Measurements from ENCODE around the gene RMDN2.
"Not testable (repeated sequence)": the region's sequence is repeated elsewhere in the genome, so short reads cannot be mapped to it uniquely, and the experiment has no call there.

Gene RMDN2

DNA sequence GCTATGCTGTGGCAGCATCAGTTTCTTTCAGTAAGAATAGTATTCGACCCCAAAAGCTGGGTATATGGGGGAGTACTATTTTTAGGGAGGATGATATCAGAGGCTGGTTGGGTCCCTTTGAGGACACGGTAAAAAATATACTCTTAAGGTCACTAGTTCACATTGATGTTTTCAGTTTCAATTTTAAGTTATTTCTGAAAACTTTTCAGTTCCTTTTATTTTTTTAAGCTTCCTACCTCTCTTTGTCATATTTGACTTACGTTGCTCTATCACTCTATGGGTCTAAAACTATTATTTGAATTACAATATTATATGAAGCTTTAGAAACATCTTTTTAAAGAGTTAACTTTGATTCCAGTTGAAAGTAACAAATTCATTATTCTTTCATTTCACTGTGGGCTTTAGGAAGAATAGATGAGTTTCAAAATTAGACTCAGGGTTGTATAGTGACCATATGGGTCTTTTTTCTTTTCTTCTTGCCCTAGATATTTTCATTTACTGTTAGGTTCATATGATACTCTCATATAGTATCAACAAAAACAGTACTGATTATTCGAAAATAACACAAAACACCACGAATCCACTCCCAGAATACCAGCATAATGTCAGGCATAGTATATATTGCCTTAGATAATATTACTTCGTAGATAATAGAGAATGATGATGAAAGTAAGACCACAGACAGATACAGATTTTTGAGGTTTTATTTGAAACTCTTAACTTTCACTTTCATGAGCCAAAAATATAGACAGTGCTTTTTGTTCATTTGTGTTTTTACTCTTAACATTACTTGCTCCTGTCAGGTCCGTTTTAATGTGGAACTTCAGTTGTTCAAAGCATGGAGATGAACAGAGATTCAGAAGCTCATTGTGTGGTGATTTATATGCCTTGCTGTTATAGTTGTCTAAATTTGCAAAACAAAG lies 9.8 kb downstream of the RMDN2 start:
- DNase-seq (ENCODE audit: low read depth): no peak

DNA sequence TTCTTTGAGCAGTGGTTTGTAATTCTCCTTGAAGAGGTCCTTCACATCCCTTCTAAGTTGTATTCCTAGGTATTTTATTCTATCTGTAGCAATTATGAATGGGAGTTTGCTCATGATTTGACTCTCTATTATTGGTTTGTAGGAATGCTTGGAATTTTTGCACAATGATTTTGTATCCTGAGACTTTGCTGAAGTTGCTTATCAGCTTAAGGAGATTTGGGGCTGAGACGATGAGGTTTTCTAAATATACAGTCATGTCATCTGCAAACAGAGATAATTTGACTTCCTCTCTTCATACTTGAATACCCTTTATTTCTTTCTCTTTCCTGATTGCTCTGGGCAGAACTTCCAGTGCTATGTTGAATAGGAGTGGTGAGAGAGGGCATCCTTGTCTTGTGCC lies 12.5 kb downstream of the RMDN2 start:
- DNase-seq (ENCODE audit: low read depth): not testable (repeated sequence)

DNA sequence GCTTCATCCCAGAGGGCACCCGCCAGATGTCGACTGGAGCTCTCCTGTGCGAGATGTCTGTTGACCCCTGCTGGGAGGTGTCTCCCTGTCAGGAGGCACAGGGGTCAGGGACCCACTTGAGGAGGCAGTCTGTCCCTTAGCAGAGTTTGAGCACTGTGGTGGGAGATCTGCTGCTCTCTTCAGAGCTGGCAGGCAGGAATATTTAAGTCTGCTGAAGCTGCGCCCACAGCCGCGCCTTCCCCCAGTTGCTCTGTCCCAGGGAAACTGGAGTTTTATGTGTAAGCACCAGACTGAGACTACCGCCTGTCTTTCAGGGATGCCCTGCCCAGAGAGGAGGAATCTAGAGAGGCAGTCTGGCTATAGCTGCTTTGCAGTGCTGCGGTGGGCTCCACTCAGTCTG lies 16.2 kb downstream of the RMDN2 start:
- DNase-seq (ENCODE audit: low read depth): not testable (repeated sequence)

DNA sequence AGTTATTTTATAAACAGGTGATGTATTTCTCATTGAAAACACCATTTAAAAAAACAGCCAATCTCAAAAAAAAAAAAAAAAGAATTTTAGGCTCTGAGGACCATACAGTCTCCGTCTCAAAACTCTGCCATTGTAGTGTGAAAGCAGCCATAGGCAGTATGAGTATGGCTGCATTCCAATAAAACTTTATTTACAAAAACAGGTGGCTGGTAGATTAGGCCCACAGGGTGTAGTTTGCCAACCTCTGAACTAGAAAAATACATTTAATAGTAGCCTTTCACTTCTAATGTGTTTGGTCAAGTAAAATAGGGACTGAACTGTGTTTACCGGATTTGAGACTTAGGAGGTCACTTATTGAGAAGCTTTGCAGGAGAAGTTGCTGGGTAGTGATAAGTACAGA lies 19.2 kb downstream of the RMDN2 start:
- DNase-seq (ENCODE audit: low read depth): no peak

DNA sequence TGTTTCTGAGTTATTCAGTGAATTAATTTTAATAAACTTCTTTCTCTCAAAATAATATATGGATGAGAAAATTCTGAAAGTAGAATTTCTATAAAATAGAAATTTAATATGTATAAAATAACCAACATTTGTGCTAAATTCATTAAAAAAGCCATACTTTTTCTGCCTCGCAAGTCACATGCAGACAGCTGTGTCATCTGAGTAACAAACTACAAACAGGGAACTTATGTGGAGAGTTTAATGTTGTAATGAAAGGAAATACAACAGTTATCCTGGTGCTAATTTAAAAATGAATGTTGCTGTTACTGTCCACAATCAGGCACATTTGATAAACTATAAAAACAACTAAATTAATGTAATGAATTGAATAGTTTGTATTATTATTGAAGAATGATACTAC lies 22.2 kb downstream of the RMDN2 start:
- DNase-seq (ENCODE audit: low read depth): no peak

DNA sequence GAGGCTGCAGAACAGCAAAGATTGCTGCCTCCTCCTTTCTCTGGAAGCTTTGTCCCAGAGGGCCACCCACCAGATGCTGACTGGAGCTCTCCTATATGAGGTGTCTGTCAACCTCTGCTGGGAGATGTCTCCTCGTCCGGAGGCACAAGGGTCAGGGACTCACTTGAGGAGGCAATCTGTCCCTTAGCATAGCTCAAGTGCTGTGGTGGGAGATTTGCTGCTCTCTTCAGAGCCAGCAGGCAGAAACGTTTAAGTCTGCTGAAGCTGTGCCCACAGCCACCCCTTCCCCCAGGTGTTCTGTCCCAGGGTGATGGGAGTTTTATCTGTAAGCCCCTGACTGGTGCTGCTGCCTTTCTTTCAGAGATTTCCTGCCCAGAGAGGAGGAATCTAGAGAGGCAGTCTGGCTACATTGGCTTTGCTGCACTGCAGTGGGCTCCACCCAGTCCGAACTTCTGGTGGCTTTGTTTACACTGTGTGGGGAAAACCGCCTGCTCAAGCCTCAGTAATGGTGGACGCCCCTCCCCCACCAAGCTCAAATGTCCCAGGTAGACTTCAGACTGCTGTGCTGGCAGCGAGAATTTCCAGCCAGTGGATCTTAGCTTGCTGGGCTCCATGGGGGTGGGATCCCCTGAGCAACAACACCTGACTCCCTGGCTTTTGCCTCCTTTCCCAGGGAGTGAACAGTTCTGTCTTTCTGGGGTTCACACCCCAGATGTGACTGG lies 37.1 kb downstream of the RMDN2 start:
- not testable (repeated sequence) for DNase-seq (ENCODE audit: low read depth)

DNA sequence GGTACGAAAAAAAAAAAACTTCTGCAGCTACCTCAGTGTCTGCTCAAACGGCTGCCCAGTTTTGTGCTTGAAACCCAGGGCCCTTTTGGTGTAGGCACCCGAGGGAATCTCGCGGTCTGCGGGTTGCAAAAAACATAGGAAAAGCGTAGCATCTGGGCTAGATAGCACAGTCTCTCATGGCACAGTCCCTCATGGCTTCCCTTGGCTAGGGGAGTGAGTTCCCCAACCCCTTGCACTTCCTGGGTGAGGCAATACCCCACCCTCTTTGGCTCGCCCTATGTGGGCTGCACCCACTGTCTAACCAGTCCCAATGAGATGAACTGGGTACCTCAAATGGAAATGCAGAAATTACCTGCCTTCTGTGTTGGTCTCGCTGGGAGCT lies 37.6 kb downstream of the RMDN2 start:
- DNase-seq (ENCODE audit: low read depth): not testable (repeated sequence)

DNA sequence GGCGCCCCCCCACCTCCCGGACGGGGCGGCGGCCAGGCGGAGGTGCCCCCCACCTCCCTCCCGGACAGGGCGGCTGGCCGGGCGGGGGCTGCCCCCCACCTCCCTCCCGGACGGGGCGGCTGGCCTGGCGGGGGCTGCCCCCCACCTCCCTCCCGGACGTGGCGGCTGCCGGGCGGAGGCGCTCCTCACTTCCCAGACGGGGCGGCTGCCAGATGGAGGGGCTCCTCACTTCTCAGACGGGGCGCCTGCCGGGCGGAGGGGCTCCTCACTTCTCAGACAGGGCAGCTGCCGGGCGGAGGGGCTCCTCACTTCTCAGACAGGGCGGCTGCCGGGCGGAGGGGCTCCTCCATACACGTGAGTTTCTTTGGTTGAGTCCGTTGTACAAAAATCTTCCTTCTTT lies 38.8 kb downstream of the RMDN2 start:
- not testable (repeated sequence) for DNase-seq (ENCODE audit: low read depth)

DNA sequence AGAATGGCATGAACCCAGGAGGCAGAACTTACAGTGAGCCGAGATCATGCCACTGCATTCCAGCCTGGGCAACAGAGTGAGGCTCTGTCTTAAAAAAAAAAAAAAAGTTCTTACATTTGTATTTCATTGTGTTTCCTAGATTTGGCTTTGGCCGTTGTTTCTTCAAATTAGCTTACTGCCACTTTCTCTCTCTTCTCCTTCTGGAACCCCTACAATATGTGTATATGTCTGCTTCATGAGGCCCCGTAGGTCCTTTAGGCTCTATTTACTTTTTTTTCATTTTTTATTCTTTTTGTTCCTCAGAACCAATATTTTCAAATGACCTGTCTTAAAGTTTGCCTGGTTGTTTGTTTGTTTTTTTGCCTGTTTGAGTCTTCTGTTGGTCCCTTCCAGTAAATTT lies 41.2 kb downstream of the RMDN2 start:
- no peak for DNase-seq (ENCODE audit: low read depth)

DNA sequence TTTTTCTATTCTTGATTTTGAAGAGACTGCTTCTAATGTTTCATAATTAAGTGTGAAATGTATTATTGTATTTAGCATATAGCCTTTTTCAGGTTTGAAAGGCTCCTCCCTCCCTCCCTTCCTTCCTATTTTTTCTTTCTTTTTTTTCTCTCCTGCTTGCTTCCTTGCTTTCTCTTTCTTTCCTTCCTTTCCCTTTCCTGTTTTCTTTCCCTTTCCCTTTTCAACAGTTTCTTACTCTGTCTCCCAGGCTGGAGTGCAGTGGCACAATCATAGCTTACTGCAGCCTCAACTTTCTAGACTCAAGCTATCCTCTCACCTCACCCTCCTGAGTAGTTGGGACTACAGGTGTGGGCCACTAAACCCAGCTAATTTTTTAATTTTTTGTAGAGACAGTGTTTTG lies 44.6 kb downstream of the RMDN2 start:
- DNase-seq (ENCODE audit: low read depth): no peak

DNA sequence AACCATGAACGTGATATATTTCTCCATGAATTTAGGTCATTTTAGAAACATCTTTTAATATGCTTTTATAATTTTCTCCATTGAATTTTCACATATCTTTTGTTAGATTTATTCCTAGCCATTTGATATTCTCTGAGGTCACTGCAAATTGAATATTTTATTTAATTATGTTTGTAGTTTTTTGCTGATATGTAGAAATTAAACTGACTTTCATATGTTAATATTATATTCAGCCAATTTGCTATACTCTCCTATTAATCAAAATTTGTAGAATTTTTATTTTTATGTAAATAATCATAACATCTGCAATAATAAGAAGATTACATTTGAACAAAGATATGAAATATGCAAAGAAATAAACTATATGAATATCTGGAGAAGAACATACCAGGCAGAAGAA lies 46.9 kb downstream of the RMDN2 start:
- DNase-seq (ENCODE audit: low read depth): no peak

DNA sequence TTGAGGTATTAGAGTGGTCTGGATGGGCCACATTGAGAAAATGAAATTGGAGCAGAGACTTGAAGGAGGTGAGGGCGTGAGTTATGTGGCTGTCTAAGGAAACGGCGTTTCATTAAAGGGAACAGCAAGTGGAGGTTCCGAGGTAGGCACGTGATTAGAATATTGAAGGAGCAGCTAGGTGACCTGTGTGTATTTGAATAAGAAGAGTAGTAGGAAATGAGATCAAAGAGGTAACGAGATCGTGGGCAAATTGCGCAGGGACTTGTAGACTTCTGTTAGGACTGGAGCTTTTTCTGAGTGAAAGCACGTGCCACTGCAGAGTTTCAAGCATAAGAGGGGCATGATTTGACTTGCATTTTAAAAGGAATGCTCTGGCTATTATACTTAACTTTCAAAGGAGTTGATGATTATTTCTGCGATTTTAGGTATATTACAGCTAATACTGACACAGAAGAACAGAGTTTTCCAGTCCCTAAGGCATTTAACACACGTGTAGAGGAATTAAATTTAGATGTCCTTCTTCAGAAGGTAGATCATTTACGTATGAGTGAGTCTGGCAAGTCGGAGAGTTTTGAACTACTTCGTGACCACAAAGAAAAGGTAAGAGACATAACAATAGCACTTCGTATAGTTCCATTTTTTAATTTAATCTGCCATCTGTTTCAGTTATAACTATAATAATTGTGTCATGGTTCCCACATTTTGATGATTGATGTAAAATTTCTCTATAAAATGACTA lies 48.7 kb downstream of the RMDN2 start:
- DNase-seq (ENCODE audit: low read depth): no peak

DNA sequence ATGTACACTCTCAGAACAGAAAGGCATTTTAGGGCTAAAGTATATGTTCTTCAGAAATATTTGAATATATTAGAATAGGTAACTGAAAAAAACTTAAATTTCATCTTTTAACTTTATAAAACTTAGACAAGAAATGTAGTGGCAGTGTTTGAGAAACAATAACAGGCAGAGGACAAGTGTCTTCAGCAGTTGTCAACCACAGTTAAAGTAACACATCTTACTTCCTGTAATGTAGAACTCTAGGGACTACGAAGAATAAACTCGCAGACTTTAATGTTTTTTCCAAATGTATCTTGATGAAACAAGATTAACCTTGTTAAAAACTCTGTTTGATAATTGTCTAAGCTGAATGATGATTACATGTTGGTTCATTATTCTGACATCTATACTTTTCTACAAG lies 50.7 kb downstream of the RMDN2 start:
- DNase-seq (ENCODE audit: low read depth): no peak

DNA sequence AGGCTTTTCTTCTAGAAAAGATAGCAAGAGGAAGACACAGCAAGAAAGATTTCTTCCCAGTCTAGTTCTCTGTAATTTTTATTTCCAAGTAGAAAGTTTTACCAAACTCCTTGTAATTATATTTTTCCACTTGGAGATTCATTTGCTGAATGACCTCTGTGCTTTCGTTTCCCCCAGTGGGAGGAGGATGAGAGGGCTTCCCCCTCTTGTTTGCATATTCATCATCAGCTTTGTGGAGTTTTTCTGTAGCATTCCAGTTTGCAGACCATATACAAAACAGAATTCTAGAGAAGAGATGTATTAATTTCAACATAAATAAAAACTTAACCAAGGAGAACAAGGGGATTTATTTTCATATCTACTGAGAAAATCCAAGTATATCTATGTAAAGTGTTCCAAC lies 51.3 kb downstream of the RMDN2 start:
- DNase-seq (ENCODE audit: low read depth): no peak

DNA sequence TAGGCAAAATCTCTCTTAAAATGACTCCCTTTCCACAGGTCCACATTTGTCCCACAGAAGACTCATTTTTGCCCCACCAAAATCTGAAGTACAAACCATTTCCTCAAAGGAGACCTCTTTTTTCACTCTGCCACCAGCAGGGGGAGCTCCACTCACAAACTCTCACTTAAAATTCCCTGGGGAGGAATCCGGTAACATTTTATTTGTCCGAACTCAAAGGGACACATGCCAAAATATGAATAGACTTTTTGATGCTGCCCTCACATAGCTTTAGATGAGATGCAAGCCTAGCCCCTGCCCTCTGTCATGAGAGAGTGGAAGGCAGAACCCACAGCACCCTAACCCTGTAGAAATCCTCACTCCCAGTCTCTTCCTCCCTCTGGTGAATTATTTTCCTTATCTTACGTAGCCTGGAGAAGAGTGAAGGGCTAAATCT lies 57.1 kb downstream of the RMDN2 start:
- DNase-seq (ENCODE audit: low read depth): peak; percentile 68

DNA sequence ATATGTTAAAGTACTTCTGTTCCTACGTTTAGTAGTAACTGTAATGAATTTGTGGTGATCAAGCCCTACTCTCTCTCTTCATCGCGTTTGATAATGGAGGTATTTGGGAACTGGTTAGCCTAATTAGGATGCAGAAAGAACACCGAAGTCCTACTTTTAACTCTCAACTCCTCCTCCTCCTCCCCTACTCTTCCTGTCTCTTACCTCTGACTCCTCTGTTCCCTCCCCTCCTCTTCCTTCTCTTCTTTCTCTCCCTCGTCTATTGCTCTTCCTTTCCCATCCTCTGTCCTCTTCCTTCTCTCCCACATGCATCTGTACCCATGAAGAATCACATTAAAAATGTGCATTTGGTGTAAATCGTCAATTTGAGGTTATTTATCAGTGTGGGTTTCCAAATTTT lies 57.8 kb downstream of the RMDN2 start:
- DNase-seq (ENCODE audit: low read depth): no peak

DNA sequence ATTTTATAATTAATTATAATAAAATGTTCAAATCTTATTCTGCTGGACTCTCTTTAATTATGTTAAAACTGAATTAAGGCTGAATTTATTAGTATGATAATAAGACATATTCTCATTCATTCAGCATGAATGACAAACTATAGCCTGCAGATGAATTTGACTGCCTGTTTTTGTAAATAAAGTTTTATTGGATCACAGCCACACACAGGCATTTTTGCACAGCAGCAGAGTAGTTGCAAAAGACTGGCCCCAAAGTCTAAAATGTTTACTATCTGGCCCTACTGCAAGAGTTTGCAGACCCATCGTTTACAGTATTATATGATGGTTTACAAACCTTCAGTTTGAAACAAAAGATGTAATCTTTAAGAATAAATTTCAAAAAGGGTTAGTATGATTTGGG lies 58.6 kb downstream of the RMDN2 start:
- no peak for DNase-seq (ENCODE audit: low read depth)

DNA sequence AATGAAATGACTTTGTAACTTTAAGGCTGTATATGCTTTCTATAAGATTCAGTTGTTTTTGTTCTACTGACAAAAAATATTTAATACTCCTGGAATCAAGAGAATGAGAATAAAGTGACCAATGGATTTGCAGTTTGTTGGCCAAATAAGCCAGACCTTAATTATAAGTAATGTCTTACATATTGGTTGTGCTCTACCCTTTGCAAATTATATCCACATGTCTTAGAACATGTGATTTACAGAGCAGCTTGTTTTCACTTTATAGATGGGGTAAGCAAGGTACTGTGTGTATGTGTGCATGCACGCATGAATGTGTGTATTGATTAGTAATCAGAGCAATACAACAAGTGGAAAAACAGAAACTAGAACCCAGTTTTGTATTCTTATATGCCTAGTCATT lies 59.1 kb downstream of the RMDN2 start:
- no peak for DNase-seq (ENCODE audit: low read depth)

DNA sequence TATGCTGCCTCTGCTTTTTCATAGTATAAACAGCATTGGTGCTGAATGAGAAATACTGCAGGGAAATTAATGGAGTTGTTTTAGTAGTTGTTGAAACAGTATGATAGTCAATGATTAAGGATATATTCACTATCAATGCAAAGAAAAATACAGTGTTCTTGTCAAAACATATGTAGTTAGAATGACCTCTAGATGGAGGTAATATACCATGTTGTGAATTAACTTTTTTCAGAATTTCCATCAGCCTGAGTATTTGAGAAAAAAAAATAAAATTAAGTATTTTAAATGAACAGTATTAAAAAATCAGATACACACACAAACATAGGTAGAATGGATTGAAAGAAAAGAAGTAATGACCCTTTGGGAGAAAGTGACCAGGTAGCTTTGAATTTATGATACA lies 59.5 kb downstream of the RMDN2 start:
- DNase-seq (ENCODE audit: low read depth): peak; percentile 27

DNA sequence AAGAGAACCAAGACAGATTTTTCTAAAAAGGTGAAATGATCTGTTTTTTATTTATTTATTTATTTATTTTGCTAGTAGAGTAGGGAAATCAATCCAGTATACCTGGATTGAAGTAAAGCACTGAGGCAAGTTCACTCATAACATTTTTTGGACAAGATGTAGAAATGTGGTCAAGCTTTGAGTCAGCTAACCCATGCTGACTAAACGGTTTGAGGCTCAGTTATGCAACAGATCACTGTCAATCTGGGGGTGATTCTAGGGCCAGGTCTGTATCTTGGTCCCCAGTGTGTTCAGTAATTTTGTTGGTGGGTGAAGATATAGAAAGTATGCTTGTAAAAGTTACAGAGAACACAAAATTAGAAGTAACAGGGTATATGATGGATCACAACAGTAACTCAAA lies 60.2 kb downstream of the RMDN2 start:
- peak; percentile 54 for DNase-seq (ENCODE audit: low read depth)

DNA sequence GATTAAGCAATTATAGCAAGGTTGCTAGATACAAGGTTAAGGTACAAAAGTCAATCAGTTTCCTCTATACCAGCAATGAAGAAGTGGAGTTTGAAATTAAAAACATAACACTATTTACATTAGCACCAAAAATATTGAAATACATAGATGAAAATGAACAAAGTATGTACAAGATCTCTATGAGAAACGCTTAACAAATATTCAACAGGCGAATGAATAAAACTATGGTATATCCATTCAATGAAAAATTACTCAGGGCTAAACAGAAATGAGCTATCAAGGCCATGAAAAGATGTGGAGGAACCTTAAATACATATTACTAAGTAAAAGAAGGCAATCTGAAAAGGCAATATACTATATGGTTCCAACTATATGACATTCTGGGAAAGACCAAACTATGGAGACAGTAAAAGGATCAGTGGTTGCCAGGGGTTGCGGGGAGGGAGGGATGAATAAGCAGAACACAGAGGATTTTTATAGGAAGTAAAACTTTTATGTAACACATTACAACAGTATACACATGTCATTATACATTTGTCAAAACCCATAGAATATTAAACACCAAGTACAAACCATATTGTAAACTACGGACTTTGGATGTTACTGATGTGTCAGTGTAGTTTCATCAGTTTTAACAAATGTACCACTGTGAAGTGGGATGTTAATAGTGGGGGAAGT lies 62.1 kb downstream of the RMDN2 start:
- DNase-seq (ENCODE audit: low read depth): no peak

DNA sequence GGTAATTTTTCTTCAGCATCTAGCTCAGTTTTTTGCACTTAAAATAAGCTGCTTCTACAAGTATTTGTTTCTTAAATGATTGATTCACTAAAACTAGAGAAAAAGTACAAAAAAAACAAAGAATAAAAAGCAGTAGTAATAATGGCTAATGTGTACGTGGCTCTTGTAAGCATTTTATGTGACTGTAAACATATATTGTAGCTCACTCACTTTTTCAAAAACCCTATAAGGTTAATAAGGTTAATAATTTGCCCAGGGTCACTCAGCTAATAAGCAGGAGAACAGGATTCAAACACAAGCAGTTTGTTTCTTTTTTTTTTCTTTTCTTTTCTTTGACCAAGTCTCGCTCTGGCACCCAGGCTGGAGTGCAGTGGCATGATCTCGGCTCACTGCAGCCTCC lies 67.5 kb downstream of the RMDN2 start:
- no peak for DNase-seq (ENCODE audit: low read depth)
